Pancreas (tissue), 10 donors: ENCODE results near the gene OCA2. TPM values are rescaled to one million over a fixed set of nuclear protein-coding genes. Genes with fewer than 3 reads are reported as not detected.

ENCODE experiments used
- ATAC-seq, 4 donors: fragments of 200-7000 bp; cut with Tn5 transposase; one replicate each; pipeline versions ENCODE4 v1.8.0 to v1.9.1; 2020; ENCODE audit warnings: mild to moderate bottlenecking in 4 of 4, moderate library complexity in 4 of 4
- DNase-seq, 6 donors: peaks; one replicate each; pipeline ENCODE4 v3.0.0-alpha.2; 2020
- FAIRE-seq: peaks from 2 replicates; lab custom pipeline; 2012; peaks lifted over from hg19 to GRCh38; lab: Jason Lieb, UNC
- H3K27ac ChIP-seq, 4 donors: fragments of 200-600 bp; sonication (generic); 1 replicate in 3 of 4; 2 replicates in 1 of 4; pipeline versions ENCODE4 v1.5.0 to v1.8.0; 2020
- H3K27me3 ChIP-seq, 4 donors: fragments of 200-600 bp; one replicate each; pipeline ENCODE4 v1.8.0; 2021
- H3K36me3 ChIP-seq, 3 donors: fragments of 200-600 bp; sonication (generic) in 1 of 3; one replicate each; pipeline versions ENCODE4 v1.5.0 to v1.8.0; 2020 to 2021
- H3K4me1 ChIP-seq, 3 donors: fragments of 200-600 bp; one replicate each; pipeline ENCODE4 v1.8.0; 2021
- H3K4me3 ChIP-seq, 4 donors: fragments of 200-600 bp; sonication (generic) in 2 of 4; one replicate each; pipeline versions ENCODE4 v1.5.0 to v1.8.0; 2020 to 2021
- H3K9me3 ChIP-seq, 4 donors: fragments of 200-600 bp; one replicate each; pipeline ENCODE4 v1.8.0; 2021
- CTCF ChIP-seq, 4 donors: fragments of 200-600 bp; sonication (generic) in 3 of 4; IDR thresholded peaks; one replicate each; pipeline versions ENCODE4 v1.5.0 to v1.8.0; 2021; ENCODE audit warnings: antibody characterized with exemption in 4 of 4
- WGBS, 2 donors: extraction: QIAGEN DNeasy Blood & Tissue Kit; methylation state at CpG; one replicate each; pipeline ENCODE4 v1.1.7; 2013; 5-methylcytosine and 5-hydroxymethylcytosine counted together
- intact Hi-C, 3 donors: fragments of 100-400 bp; cut with DNase I; formaldehyde crosslinking; loops; one replicate each; pipeline versions ENCODE4 v1.11.1 to v1.14.2; 2022
- polyA plus RNA-seq, 2 donors: library from polyadenylated mRNA; stranded (reverse); fragments of 200-250 nt; gene quantifications; one replicate each; pipeline ENCODE4 v1.2.3, GENCODE V29; 2013
- total RNA-seq, 6 donors: library from RNA; stranded (reverse); fragmentation: NEBNext Ultra II Directional in 4 of 6; extraction: Animal tissue kit (Norgen Biotek cat#: 25700) in 4 of 6; gene quantifications; one replicate each; pipeline versions ENCODE4 v1.2.1 to v1.2.4, GENCODE V29; 2021 to 2023
- donor health status: healthy with polysubstance abuse.
- donor health status: DM: no; HTN: no; CAD: no; lungs with moderate emphysema.
- donor health status: DM: no; HTN: no; CAD: no.
- donor health status: control.
- donor health status: control.
- donor health status: Bipolar disorder and iron deficiency.
- donor health status: DM: yes; HTN: yes; CAD: no.
- donor health status: DM: no; HTN: no; CAD: no.
- donor health status: DM: no; HTN: no; CAD: no.
- donor health status: DM: yes; HTN: yes; CAD: no.

OCA2 gene
- total and polyA plus RNA-seq, 8 donors: 0.12 to 0.31 (median 0.18) TPM; not detected in 4

- Histone ChIP-seq H3K9me3 (no peaks in the 10 kb centered on the region), H3K4me3 (no peak overlapping the region), H3K27ac (no peak overlapping the region), H3K36me3 (no peaks in the 10 kb centered on the region), H3K27me3 (no peaks in the 10 kb centered on the region), H3K4me1 (no peaks in the 10 kb centered on the region)
- WGBS, 2 donors: 90 to 93% methylated on average over 23 to 26 of the region's 26 CpGs
- no peak for TF ChIP-seq CTCF (IDR thresholded peaks at IDR 0.05)
- no peak for ATAC-seq
- no peak for DNase-seq
- intact Hi-C loops: no loop called here
- FAIRE-seq: no peak
Observed at GRCh38 chr15:27770769-27771554, 328.2 kb downstream of the OCA2 start.

- Histone ChIP-seq H3K27ac (no peak overlapping the region), H3K4me1 (no peaks in the 10 kb centered on the region), H3K9me3 (no peaks in the 10 kb centered on the region), H3K4me3 (no peak overlapping the region), H3K36me3 (no peaks in the 10 kb centered on the region), H3K27me3 (no peaks in the 10 kb centered on the region)
- ATAC-seq (no peak), FAIRE-seq (no peak), DNase-seq (no peak)
- no peak for TF ChIP-seq CTCF (IDR thresholded peaks at IDR 0.05)
- WGBS, 2 donors: 79 to 83% methylated on average over 48 of the region's 48 CpGs
- intact Hi-C loops: no loop called here
Observed at GRCh38 chr15:27770086-27770607, 329.0 kb downstream of the OCA2 start.

- Histone ChIP-seq H3K9me3 (no peaks in the 10 kb centered on the region), H3K27me3 (no peaks in the 10 kb centered on the region), H3K27ac (no peak overlapping the region), H3K36me3 (no peaks in the 10 kb centered on the region), H3K4me1 (no peaks in the 10 kb centered on the region), H3K4me3 (no peak overlapping the region)
- intact Hi-C loops: no loop called here
- FAIRE-seq: no peak
- no peak for ATAC-seq
- no peak for DNase-seq
- no peak for TF ChIP-seq CTCF (IDR thresholded peaks at IDR 0.05)
- WGBS, 2 donors: 86 to 88% methylated on average over 13 of the region's 13 CpGs
Observed at GRCh38 chr15:27769652-27770051, 329.5 kb downstream of the OCA2 start.

- ATAC-seq (no peak), FAIRE-seq (no peak), DNase-seq (no peak)
- no peak for TF ChIP-seq CTCF (IDR thresholded peaks at IDR 0.05)
- intact Hi-C loops: no loop called here
- no peaks in the 10 kb centered on the region for H3K27me3 ChIP-seq
- WGBS, 2 donors: 69 to 80% methylated on average over 24 of the region's 24 CpGs
- H3K27ac ChIP-seq: no peak overlapping the region
- no peaks in the 10 kb centered on the region for H3K36me3 ChIP-seq
- no peaks in the 10 kb centered on the region for H3K4me1 ChIP-seq
- H3K4me3 ChIP-seq: no peak overlapping the region
- H3K9me3 ChIP-seq: no peaks in the 10 kb centered on the region
Observed at GRCh38 chr15:27768732-27769475, 330.2 kb downstream of the OCA2 start.
